NCI-H524 (cell line): Measurements from ENCODE around the gene CDH11.
A peak's percentile ranks its signal among the peaks of the same experiment; 100 is the strongest.

ENCODE experiments used
- DNase-seq, 2 experiments: peaks; one replicate each; lab custom pipeline; 2025; lab: John Stamatoyannopoulos, UW

Gene CDH11

GRCh38 chr16:65116818-65117430, 4.9 kb downstream of the CDH11 start:
- no peak for DNase-seq

- DNase-seq: no peak
Observed at GRCh38 chr16:65116216-65116615, 5.6 kb downstream of the CDH11 start.

GRCh38 chr16:65114527-65114926, 7.3 kb downstream of the CDH11 start:
- no peak for DNase-seq

- peak; percentile 83 to 93 for DNase-seq
Observed at GRCh38 chr16:65113441-65113840, 8.4 kb downstream of the CDH11 start.

- no peak for DNase-seq
Observed at GRCh38 chr16:65111306-65111705, 10.6 kb downstream of the CDH11 start.

- DNase-seq: no peak
Observed at GRCh38 chr16:65106757-65107156, 15.1 kb downstream of the CDH11 start.

- peak in 1 of 2 experiments; percentile 69 for DNase-seq
Observed at GRCh38 chr16:65105171-65105570, 16.7 kb downstream of the CDH11 start.

- DNase-seq: no peak
Observed at GRCh38 chr16:65104471-65104870, 17.4 kb downstream of the CDH11 start.

- DNase-seq: no peak
Observed at GRCh38 chr16:65102326-65102725, 19.5 kb downstream of the CDH11 start.

GRCh38 chr16:65101009-65101408, 20.9 kb downstream of the CDH11 start:
- DNase-seq: no peak

- no peak for DNase-seq
Observed at GRCh38 chr16:65099607-65100006, 22.3 kb downstream of the CDH11 start.

GRCh38 chr16:65098916-65099315, 22.9 kb downstream of the CDH11 start:
- DNase-seq: no peak

GRCh38 chr16:65097296-65097695, 24.6 kb downstream of the CDH11 start:
- no peak for DNase-seq

- no peak for DNase-seq
Observed at GRCh38 chr16:65095906-65096305, 26.0 kb downstream of the CDH11 start.

- no peak for DNase-seq
Observed at GRCh38 chr16:65095090-65095728, 26.7 kb downstream of the CDH11 start.

- DNase-seq: no peak
Observed at GRCh38 chr16:65094009-65094408, 27.9 kb downstream of the CDH11 start.

GRCh38 chr16:65083164-65083857, 38.6 kb downstream of the CDH11 start:
- no peak for DNase-seq

- DNase-seq: no peak
Observed at GRCh38 chr16:65079549-65079948, 42.3 kb downstream of the CDH11 start.

- no peak for DNase-seq
Observed at GRCh38 chr16:65077181-65077580, 44.7 kb downstream of the CDH11 start.

GRCh38 chr16:65075877-65076276, 46.0 kb downstream of the CDH11 start:
- peak; percentile 18 to 48 for DNase-seq

- DNase-seq: peak; percentile 14 to 54
Observed at GRCh38 chr16:65071433-65072311, 50.2 kb downstream of the CDH11 start.

GRCh38 chr16:65070831-65071432, 50.9 kb downstream of the CDH11 start:
- no peak for DNase-seq
